ENCODE results near the gene C15orf39. TPM values are rescaled to one million over a fixed set of nuclear protein-coding genes. Genes with fewer than 3 reads are reported as not detected.

Gene C15orf39
- total RNA-seq, 1 experiment from 2014 or later, result 45.6 TPM

DNA sequence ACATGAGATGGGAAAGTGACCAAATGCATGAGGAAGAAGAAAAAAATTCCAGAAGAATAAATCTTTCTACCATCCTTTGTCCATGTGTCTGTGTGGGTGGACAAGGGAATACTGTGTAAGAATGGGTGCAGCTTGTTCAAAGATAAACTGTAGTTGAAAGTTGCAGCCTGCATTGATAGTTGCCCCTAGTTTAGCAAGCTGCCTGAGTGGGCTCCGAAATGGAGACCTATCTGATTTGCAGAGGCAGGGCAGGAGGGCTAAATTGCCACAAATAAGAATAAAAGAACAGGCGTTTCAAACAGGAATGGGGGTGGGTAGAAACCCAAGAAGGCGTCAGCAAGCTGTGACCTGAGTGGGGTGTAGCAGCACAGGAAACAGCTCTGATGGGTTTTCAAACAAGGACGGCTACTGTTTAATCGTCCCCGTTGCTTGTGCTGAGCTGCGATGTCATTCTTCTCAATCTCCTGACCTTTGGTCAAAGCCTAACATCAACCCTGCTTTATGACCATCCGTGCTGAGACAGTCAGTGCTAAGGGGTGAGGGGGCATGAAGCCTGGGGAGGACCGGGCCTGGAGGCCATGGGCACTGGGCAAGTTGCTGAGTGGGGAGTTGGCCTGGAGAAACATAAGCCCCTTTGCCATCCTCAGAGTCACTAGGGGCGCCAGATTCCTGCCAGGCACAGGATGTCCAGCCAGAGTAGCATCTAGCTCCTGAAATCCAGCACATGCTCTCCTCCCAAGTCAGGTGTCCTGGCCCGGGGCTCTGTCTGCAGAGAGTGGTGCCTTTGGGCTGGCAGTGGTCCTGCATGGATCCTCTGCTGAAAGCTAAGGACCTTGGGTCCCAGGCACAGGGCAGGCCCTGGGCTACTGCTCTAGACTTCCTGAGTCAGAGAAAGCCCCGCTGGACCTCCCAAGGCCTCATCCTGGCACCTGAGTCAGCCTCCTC, 19.2 kb upstream of the C15orf39 start:
- H3K4ac ChIP-seq (ENCODE audit: low read depth, low read length), result no peak overlapping the region
- no peak overlapping the region for H2AK5ac ChIP-seq (ENCODE audit: insufficient read length, low read length)
- H3K79me2 ChIP-seq (ENCODE audit: insufficient read depth, low read length), result no peaks in the 10 kb centered on the region
- H2AFZ ChIP-seq (ENCODE audit: low read length), result no peak overlapping the region
- H4K91ac ChIP-seq (ENCODE audit: insufficient read length, low read depth, low read length), result no peak overlapping the region
- no peak overlapping the region for H3K56ac ChIP-seq (ENCODE audit: insufficient read length, low read depth, low read length)
- H3K14ac ChIP-seq (ENCODE audit: insufficient read depth, low read length), result no peak overlapping the region; the same call in 1 of the 2 replicates
- Mint-ChIP-seq H3K4me3 (no peak overlapping the region), H3K36me3 (ENCODE audit: insufficient read depth in 1 of 3, low read depth in 3 of 3) (no peaks in the 10 kb centered on the region), H3K4me1 (peaks cover 34 to 45% of the 10 kb centered on the region in 2 experiments), H3K27ac (0 out of 7 replicates have a peak overlapping the region, but pooled peaks of 1 of the 3 experiments have one; percentile 44), H3K9me3 (no peaks in the 10 kb centered on the region), H3K27me3 (ENCODE audit: low read depth) (peaks cover 17% of the 10 kb centered on the region)
- WGBS (ENCODE audit: extremely low coverage, insufficient read length, low lambda C conversion rate), result no CpG with 5 or more reads among the region's 12 CpGs
- DNase-seq, result peak; percentile 56
- H3K4me1 ChIP-seq (ENCODE audit: insufficient read depth, low read length), result peaks cover 3% of the 10 kb centered on the region; the same call in 1 of the 2 replicates
- H3T11ph ChIP-seq (ENCODE audit: low read length), result no peak overlapping the region
- no peak overlapping the region for H2BK5ac ChIP-seq (ENCODE audit: insufficient read length, low read length)
- H3K27me3 ChIP-seq (ENCODE audit: insufficient read depth, low read length), result no peaks in the 10 kb centered on the region
- no peaks in the 10 kb centered on the region for H4K20me1 ChIP-seq (ENCODE audit: control insufficient read depth, insufficient read depth, insufficient read length)
- no peak overlapping the region for H3K4me2 ChIP-seq (ENCODE audit: insufficient read depth, insufficient read length, low read length)
- H4K8ac ChIP-seq (replicated peaks; ENCODE audit: insufficient read length, low read depth, low read length), result no peak overlapping the region
- no peak overlapping the region for H3K23ac ChIP-seq (ENCODE audit: insufficient read length, low read depth, low read length)
- no peak overlapping the region for H2BK120ac ChIP-seq (ENCODE audit: low read depth, low read length, poor library complexity, severe bottlenecking)
- H3K9ac ChIP-seq (ENCODE audit: extremely low read depth, insufficient read length, low read length), result no peak overlapping the region
- no peak overlapping the region for H2BK12ac ChIP-seq (ENCODE audit: insufficient read length, low read depth, low read length)
- H3K27ac ChIP-seq (ENCODE audit: insufficient read length, low read depth, low read length), result no peak overlapping the region
- H3K23me2 ChIP-seq (ENCODE audit: insufficient read length, low read depth, low read length, poor library complexity, severe bottlenecking), result peaks cover 4% of the 10 kb centered on the region
- H3K18ac ChIP-seq (ENCODE audit: insufficient read length, low read depth, low read length), result no peak overlapping the region
- peak; percentile 41; the same call in 2 of the 3 replicates for TF ChIP-seq CTCF (conservative IDR thresholded peaks at IDR 0.05)
- H2BK20ac ChIP-seq (ENCODE audit: low read depth, low read length, poor library complexity, severe bottlenecking), result no peak overlapping the region
- no peaks in the 10 kb centered on the region for H3K79me1 ChIP-seq (ENCODE audit: insufficient read depth, low read depth, low read length, poor library complexity, severe bottlenecking)
- no peak overlapping the region for H2BK15ac ChIP-seq (ENCODE audit: low read depth, low read length)
- H3K9me3 ChIP-seq (ENCODE audit: control insufficient read depth, low read depth, low read length), result no peaks in the 10 kb centered on the region
- no peak overlapping the region for H4K5ac ChIP-seq (ENCODE audit: insufficient read length, low read depth, low read length)
